Tibial nerve (tissue), 3 donors: ENCODE results near the gene DAZAP1.

Experiments
- POLR2A ChIP-seq, 2 donors: fragments of 450-650 bp; IDR thresholded peaks; one replicate each; pipeline ENCODE4 v1.6.1; 2017; ENCODE audit warnings: antibody characterized with exemption in 2 of 2, mild to moderate bottlenecking in 2 of 2, moderate library complexity in 2 of 2
- TF ChIP-seq, protein P1 (sequence below), 5 experiments: fragments of 200-600 bp in 3 of 5; fragments of 450-650 bp in 2 of 5; sonication (generic) in 3 of 5; IDR thresholded peaks; one replicate each; pipeline ENCODE4 v1.5.1; 2016 to 2019; ENCODE audit warnings: antibody characterized with exemption in 5 of 5, mild to moderate bottlenecking in 3 of 5, moderate library complexity in 2 of 5

DNA sequence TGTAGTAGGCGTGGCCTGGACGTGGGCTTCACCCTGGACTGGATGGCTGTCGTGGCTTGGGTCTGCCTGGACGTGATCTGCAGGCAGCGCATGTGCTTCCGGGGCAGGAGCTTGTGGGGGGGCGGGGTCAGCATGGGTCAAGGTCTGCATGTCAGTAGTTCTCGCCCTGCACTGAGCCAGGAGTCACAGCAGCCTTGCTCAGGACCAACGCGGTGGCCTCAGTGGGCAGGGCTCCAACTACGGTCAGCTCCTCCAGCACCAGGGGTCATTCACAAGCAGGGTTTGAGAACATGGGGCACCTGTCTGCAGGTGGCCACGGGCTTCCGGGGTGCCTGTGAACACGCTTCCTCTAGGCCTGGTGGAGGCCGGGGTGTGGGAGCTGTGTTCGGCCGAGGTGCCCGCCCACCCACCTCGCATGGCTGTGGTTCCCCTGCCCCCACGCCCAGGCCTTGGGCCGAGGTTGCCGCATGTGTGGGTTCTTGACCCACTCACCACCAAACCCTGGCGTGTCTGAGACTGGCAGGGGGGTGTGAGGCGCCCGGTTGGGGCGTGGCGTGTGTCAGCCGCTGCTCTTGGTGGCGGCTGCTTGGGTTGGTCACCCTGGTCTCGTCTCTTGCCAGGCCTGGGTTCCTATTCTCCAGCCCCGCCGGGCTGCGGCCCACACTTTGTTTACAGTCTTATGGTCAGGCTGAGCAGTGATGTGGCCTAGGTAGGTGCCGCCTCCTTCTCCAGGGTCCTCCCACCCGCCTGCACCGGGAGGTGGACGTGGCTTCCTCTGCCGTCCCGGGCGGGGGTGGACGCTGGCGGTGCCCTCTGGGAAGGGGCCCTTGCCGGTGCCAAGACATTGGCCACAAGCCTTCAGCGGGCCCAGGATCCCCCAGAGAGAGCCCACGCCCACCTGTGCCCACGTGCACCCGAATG lies 26.0 kb downstream of the DAZAP1 start:
- TF ChIP-seq POLR2A (IDR thresholded peaks at IDR 0.05), result no peak
- TF ChIP-seq, protein P1, sequence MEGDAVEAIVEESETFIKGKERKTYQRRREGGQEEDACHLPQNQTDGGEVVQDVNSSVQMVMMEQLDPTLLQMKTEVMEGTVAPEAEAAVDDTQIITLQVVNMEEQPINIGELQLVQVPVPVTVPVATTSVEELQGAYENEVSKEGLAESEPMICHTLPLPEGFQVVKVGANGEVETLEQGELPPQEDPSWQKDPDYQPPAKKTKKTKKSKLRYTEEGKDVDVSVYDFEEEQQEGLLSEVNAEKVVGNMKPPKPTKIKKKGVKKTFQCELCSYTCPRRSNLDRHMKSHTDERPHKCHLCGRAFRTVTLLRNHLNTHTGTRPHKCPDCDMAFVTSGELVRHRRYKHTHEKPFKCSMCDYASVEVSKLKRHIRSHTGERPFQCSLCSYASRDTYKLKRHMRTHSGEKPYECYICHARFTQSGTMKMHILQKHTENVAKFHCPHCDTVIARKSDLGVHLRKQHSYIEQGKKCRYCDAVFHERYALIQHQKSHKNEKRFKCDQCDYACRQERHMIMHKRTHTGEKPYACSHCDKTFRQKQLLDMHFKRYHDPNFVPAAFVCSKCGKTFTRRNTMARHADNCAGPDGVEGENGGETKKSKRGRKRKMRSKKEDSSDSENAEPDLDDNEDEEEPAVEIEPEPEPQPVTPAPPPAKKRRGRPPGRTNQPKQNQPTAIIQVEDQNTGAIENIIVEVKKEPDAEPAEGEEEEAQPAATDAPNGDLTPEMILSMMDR (IDR thresholded peaks at IDR 0.05), result no peak
